ENCODE measurements around the gene HOATZ.

HOATZ gene

DNA sequence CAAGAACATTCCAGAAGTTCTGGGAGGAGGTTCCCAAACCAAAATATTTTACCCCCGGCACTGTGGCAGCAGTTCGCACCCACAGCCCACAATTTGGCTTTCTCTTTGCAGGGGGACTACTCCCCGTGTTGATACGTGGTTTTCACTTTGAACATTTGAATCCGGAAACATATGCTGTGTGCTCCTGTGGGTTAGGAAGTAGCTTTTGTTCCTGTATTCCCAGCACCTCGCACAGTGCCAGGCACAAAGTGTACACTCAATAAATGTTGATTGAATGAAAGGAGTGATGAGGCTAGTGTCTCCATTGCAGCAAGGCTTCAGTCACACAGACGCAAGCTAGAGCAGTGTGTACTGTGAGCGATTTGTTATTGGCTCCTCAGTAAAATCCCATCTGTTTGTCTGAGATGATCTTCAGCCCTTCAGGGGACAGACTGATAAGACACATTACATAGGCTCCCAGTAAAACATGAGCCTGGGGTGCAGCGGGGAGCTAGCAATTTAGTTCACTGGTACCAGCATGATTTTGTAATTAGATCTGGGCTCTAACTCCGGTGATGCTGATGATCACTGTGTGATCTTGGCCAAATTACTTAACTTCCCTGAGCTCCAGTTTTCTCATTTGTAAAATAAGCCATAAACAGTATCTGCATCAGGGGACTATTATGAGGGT is 28.2 kb downstream of the HOATZ start:
- DNase-seq (ENCODE audit: extremely low spot score, insufficient read length, low read depth) (no peak), FAIRE-seq (no peak)

DNA sequence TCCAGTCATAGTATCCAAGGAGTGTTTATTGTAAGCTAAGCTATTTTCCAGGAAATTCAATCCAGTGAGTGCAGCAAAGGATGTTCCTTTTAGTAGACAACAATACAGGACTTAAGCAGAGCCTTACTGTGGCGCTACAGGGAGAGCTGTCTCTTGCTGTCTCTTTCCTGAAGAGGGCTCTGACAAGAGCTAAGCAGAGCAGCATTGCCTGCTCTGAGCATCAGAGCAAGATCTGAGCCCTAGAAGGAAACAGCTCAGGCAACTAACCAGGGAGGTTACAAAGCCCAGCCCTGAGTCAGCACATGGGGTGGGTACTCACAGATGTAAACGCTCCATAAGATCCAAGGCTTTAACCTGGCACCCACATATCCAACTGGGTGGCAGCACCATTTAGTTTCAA is 33.9 kb downstream of the HOATZ start:
- DNase-seq (ENCODE audit: extremely low spot score, insufficient read length, low read depth) (no peak), FAIRE-seq (no peak)

DNA sequence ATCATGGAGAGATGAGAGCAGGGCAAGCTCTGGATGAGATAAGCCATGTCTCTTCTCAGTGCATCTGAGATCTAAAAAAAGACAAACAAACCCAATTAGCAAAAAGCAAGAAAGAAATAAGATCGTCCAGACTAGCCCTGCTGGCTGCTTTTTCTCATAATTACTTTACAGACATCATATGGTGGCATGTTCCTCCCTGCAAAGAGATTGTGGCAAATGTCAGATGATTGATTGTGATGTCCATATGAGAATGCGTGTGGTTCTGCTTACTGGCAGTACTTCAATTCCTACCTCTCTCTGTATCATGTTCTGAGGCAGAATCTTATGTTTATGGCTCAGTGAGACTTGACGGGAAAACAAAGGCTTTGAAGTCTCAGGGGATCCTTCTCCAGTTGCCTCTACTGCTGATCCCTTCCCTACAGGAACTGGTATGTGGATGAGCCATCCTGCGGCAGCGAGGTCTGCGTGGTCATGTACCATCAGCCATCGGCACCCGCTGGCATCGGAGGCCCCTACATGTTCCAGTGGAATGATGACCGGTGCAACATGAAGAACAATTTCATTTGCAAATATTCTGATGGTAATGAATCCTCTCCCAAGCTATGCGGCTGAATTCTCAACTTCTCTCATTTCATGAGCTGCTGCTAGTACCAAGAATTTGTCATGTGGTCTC is 34.8 kb downstream of the HOATZ start:
- FAIRE-seq (no peak), DNase-seq (ENCODE audit: extremely low spot score, insufficient read length, low read depth) (no peak)

DNA sequence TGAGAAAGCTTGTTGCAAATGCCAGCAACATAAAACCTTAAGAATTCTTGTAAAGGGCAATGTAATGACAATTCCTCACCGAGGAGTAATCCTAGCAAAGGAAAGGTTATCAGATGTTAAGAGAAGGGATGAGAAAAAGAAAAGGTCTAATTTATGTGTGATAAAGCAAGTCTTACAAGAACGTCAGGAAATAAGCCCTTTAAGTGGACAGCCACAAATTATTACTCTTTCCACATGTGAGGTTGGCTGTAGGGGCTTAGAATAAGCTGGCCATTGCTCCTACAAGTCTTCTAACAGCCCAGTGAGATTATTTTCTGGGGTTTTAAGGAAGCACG is 35.3 kb downstream of the HOATZ start:
- FAIRE-seq: no peak
- DNase-seq (ENCODE audit: extremely low spot score, insufficient read length, low read depth): no peak

DNA sequence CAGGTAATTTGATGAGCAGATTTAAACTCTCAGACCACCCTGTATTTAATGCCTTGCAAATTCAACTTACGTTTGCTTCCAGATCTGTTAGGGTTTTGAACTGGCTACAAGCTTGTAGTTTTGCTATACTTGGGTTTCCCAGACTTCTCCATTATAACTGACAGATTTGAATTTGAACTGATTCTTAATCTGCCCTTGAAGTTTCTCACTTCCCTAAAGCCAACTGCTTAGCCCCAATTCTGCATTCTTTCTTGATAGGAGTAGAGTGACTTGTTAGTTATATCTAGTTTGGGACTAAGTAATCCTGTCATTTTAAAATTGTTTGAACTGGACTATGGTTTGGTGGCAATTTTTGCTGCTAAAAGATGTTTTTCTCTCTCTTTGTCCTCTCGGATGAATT is 35.7 kb downstream of the HOATZ start:
- no peak for FAIRE-seq
- DNase-seq (ENCODE audit: extremely low spot score, insufficient read length, low read depth): no peak

DNA sequence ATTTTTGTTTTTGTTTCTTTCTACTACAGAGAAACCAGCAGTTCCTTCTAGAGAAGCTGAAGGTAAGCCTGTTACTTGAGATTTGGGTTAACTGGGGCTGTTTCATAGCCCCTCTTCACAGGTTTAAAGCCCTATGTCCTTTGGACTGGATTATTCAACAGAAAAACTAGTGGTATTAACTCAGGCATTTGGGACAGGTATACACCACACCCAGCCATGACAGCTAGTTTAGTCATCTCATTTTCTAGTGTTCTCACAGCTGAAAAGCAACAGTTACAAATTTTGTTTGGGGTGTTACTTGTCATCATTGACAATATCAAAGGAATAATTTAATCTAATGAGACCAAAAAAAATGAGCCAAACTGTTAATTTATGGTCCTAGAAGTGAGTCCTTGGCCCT is 40.0 kb downstream of the HOATZ start:
- no peak for FAIRE-seq
- DNase-seq (ENCODE audit: extremely low spot score, insufficient read length, low read depth): no peak

DNA sequence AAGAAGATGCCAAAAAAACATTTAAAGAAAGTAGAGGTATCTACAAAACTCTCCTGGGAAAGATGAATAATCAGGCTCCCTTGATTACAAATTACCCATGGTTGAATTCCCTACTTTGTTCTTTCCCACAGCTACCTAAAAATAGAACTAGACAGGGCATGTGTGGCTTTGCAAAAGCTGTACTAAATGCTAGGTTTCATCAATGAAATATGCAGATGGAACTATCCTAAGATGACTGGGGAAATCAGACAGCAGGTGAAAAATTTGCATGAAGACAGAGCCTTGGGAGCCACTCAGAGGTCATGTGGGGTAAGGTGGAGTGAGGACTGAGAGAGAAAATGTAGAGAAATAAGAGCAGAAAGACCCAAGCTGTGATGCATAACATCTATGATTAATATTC is 40.7 kb downstream of the HOATZ start:
- FAIRE-seq (no peak), DNase-seq (ENCODE audit: extremely low spot score, insufficient read length, low read depth) (no peak)

DNA sequence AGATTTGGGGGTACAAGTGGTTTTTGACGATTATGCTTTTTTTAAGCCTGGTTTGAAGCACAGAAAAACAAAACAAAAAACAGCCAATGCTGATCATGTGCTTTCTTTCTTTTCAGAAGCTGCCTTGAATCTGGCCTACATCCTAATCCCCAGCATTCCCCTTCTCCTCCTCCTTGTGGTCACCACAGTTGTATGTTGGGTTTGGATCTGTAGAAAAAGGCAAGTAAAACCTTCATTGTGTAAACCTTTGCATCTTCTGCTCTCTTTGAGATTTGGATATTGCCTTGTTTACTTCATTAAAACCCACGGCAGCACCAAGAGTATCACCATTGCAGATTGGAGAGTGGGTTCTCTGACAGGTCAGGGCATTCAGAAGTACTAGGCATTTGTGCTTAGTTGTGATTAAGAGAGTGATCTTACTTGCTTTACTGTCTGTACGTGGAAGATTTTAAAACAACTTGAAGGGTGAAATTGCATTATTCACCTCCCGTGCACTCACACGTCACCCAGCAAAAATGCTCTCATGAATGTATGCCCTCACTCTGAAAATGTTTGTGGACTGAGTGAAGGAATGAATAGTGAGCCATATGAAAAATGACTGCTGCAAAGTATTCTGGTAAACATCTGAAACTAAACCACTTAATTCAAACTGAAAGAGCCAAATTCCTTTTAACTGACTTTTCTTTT is 43.0 kb downstream of the HOATZ start:
- no peak for DNase-seq (ENCODE audit: extremely low spot score, insufficient read length, low read depth)

DNA sequence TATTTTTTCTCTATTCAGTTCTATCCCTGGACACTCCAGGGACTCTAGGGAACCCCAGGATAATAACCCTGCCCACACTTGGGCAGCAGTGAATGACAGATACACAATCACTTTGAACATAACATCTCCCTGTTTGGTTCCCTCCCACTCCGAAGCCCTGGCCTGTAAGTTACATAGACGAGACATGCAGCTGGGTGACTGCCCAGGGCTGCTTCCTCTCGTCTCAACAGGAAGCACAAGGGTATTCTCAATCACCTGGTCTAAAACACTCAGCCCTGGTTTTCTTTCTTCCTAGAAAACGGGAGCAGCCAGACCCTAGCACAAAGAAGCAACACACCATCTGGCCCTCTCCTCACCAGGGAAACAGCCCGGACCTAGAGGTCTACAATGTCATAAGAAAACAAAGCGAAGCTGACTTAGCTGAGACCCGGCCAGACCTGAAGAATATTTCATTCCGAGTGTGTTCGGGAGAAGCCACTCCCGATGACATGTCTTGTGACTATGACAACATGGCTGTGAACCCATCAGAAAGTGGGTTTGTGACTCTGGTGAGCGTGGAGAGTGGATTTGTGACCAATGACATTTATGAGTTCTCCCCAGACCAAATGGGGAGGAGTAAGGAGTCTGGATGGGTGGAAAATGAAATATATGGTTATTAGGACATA is 45.4 kb downstream of the HOATZ start:
- FAIRE-seq: no peak
- no peak for DNase-seq (ENCODE audit: extremely low spot score, insufficient read length, low read depth)

More for the DNA sequence above, 43.0 kb downstream of the HOATZ start:
- FAIRE-seq: no peak

DNA sequence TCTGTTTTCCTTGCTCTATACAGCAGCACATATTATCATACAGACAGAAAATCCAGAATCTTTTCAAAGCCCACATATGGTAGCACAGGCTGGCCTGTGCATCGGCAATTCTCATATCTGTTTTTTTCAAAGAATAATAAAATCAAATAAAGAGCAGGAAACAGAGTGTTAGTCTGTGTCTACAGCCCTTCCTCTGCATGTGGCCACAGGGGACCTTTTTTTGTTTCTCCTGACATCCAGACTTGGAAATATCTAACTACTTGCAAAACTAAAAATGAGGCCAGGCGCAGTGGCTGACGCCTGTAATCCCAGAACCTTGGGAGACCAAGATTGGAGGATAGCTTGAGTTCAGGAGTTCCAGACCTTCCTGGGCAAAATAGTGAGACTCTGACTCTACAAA is 46.2 kb downstream of the HOATZ start:
- DNase-seq (ENCODE audit: extremely low spot score, insufficient read length, low read depth) (no peak), FAIRE-seq (no peak)

DNA sequence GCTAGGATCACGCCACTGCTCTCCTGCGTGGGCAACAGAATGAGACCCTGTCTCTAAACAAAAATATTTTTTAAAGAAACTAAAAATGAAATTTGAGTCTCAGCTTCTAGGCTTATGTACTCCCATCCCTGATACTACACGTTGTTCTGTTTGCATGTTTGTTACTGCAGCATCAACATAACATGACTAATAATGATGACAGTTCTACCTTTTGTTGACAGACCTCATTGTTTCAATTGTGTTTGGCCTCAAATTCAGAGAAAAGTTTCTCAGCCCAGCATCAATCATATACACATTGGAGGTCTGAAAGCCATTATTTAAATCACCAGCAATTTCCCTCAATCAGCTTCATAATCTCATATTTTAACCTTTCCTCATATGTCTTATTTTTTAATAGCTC is 46.7 kb downstream of the HOATZ start:
- FAIRE-seq: no peak
- no peak for DNase-seq (ENCODE audit: extremely low spot score, insufficient read length, low read depth)

DNA sequence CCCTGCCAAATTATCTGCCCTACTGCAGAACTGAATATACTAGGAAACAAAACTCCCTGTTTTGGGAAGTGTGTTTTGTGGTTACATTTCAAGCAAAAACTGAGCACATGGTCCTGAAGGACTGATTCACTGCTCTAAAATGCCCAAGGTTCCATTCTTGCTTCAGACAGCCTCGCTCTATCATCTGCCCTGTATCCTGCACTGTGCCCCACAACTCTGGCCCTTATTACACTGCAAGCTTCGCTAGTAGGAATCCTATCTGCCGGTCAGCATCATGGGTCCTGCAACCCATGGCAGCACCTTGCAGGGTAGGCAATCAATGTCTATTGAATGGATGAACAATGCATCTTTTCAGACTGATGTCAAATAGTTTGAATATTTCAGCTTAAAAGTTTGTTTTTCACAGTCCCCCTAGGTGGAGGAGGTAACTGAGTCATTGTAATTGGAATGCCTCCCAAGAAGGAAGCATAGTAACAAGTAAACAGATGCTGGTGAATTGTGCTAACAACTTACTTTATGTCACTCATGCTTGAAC is 47.3 kb downstream of the HOATZ start:
- FAIRE-seq: no peak
- no peak for DNase-seq (ENCODE audit: extremely low spot score, insufficient read length, low read depth)

DNA sequence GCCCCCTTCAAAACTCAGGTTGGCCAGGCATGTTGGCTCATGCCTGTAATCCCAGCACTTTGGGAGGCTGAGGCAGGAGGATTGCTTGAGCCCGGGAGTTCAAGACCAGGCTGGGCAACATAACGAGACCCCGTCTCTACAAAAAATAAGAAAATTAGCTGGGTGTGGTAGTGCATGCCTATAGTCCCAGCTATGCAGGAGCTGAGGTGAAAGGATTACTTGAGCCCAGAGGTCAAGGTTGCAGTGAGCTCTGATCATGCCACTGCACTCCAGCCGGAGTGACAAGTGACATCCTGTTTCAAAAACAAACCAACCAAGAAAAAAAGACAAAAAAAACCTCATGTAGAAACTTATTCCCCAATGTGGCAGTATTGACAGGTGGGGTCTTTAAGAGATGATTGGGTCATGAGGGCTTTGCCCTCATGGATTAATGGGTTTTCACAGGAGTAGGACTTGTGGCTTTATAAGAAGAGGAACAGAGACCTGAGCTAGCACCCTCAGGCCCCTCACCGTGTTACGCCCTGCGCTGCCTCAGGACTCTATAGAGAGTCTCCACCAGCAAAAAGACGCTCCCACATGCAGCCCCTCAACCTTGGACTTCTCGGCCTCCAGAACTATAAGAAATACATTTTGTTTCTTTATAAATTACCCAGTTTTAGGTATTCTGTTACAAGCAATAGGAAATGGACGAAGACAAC is 48.3 kb downstream of the HOATZ start:
- DNase-seq (ENCODE audit: extremely low spot score, insufficient read length, low read depth): no peak
- FAIRE-seq: no peak

DNA sequence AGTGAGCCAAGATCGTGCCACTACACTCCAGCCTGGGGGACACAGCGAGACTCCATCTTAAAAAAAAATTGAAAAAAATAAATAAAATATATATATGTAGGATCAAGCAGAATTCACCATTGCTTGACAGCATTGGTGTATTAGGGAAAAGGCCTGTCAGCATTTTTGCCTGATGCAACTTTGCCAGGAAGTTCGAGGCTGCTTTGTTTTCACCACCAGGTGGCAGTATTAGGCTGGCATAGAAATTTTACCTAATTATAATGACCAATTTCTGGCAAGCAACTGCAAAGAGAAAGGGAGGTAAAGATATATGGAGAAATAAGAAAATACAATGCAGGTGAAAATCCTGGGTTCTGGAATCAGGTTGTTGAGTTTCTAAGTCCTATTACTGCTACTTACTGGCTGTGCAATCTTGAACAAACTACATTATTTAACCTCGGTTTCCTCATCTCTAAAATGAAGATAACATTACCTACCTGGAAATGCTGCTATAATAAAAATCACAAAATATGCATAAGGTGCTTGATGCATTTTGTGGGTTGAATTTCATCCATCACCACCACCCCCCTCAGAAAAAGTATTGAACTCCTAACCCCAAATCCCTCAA is 50.6 kb downstream of the HOATZ start:
- DNase-seq (ENCODE audit: extremely low spot score, insufficient read length, low read depth) (peak; percentile 42), FAIRE-seq (peak; percentile 80)

DNA sequence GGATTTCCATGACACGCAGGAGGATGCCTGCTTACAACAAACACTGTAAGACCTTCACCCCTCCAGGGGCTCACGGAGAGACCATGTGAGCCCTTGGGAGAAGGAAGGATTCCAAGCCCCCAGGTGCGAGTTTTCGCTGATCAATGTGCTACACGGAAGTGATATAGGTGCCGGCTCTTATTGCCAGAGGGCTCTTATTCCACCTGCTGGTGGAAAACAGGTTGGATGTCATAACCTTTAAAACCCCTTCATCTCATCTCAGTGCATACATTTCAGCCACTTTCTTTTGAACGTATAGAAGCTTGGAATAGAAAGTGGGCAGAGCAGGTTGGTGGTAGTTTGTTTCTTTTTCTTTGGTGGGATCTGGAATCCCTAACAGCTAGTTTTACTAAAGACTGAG is 51.7 kb downstream of the HOATZ start:
- DNase-seq (ENCODE audit: extremely low spot score, insufficient read length, low read depth) (no peak), FAIRE-seq (no peak)

DNA sequence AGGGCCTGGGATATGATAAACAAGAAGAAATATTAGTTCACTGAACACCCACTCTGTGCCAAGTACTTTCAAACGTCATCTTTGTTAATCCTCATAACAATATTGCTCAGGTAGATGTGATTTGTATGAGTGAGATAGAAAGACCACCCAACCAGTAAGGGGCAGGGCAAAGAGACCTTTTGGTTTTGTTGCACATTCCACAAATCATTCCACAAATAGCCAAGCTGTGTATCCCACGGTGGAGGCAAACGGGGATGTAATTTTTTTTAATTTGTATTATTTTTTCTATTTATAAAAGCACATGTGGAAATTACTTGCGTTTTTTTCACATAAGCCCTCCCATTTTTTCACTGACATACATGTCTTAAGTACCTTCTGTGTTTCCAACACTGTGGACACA is 54.9 kb downstream of the HOATZ start:
- no peak for DNase-seq (ENCODE audit: extremely low spot score, insufficient read length, low read depth)
- no peak for FAIRE-seq

DNA sequence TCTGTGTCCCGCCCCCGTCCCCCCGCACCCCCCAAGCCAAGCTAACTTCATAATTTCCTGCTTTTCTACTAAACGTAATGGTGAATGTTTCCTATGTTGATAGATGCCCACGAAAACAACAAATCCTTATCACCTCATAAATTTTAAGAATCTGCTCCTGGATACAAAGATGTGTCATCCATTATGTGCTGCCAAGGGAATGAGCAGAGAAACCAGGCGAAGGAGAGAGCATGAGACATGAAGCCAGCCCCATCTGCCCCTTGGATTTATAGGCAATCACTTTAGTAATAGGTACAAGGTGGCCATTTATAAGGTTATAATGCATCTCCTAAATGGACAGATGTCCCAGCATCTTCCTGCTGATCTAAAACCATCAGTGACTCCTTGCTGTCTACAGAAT is 56.2 kb downstream of the HOATZ start:
- DNase-seq (ENCODE audit: extremely low spot score, insufficient read length, low read depth) (no peak), FAIRE-seq (no peak)

DNA sequence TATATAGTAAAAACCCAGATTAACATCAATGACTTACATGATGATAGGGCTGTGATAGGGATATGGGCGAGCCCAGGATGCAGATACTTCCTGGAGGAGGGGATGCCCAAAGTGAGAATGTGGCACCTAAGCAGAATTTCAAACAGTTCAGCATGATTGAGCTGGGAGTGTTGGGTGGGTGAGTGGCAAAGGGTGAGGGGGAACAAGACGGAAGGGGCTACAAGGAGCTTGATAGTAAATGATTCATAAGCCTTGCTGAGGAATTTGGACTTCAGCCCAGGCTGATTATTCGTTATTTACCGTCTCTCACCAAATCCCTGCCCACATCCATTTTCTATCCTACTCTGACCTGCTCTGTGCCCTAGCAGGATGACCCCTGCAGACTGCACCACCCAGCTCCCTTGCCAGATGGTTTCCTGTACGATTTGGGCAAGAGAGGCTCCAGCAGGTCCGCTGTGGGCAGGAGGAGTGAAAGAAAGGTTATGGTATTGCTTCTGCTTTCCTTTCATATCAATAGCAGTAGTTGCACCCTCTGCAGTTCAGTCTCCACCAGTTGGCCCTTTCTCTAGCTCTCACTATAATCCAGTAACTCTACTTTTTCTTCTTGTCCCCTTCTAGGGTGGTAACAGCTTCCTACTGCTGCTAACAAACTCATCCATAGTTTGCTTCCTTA is 57.4 kb downstream of the HOATZ start:
- FAIRE-seq: no peak
- DNase-seq (ENCODE audit: extremely low spot score, insufficient read length, low read depth): no peak

DNA sequence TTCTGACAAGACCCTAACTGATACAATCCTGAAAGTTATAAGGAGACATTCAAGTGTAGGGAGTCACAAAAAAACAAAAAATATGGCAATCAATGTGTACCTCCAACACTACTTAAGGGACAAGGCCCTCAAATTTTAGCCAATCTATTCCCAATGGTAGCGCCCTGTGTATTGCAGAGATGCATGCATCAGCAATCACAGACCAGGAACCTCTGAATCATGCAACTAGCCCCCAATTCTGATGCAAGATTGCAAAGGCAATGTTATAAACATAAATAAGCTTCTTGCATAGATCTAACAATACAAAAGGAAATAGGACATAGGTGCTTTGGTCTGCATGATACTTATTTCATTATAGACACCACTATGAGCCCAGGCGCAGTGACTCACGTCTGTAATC is 58.0 kb downstream of the HOATZ start:
- DNase-seq (ENCODE audit: extremely low spot score, insufficient read length, low read depth) (no peak), FAIRE-seq (no peak)

Data from GM18507 (cell line).